Stomach (tissue), 4 donors: ENCODE data around the gene CEP20.

Source experiments
- POLR2A ChIP-seq, 4 donors: fragments of 450-650 bp; IDR thresholded peaks; one replicate each; pipeline ENCODE4 v1.6.1; 2016; ENCODE audit warnings: antibody characterized with exemption in 4 of 4, control low read depth in 2 of 4, mild to moderate bottlenecking in 1 of 4, moderate library complexity in 1 of 4
- POLR2AphosphoS5 ChIP-seq, 3 donors: sonication (generic); formaldehyde crosslinking; IDR thresholded peaks; one replicate each; pipeline ENCODE4 v1.6.1; 2016; ENCODE audit warnings: antibody characterized with exemption in 3 of 3
- TF ChIP-seq, protein P1 (sequence below), 7 experiments: fragments of 450-650 bp in 4 of 7; fragments of 200-600 bp in 3 of 7; sonication (generic) in 3 of 7; IDR thresholded peaks; one replicate each; pipeline ENCODE4 v1.5.1; 2016 to 2019; ENCODE audit warnings: antibody characterized with exemption in 7 of 7, control low read depth in 2 of 7, mild to moderate bottlenecking in 1 of 7

DNA sequence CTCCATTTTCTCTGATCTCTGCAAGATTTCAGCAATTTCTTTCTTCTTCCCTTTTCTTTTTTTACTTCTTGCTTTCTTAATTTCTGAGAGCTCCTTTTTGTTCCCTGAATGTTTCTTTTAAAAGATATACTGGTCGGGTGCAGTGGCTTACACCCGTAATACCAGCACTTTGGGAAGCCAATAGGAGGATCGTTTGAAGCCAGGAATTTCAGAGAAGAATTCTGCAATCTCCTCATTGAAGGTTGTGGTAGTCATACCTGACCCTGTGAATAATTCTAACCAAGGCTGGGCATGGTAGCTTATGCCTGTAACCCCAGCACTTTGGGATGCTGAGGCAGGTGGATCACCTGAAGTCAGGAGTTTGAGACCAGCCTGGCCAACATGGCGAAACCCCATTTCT is 45.4 kb upstream of the CEP20 start:
- TF ChIP-seq, protein P1, sequence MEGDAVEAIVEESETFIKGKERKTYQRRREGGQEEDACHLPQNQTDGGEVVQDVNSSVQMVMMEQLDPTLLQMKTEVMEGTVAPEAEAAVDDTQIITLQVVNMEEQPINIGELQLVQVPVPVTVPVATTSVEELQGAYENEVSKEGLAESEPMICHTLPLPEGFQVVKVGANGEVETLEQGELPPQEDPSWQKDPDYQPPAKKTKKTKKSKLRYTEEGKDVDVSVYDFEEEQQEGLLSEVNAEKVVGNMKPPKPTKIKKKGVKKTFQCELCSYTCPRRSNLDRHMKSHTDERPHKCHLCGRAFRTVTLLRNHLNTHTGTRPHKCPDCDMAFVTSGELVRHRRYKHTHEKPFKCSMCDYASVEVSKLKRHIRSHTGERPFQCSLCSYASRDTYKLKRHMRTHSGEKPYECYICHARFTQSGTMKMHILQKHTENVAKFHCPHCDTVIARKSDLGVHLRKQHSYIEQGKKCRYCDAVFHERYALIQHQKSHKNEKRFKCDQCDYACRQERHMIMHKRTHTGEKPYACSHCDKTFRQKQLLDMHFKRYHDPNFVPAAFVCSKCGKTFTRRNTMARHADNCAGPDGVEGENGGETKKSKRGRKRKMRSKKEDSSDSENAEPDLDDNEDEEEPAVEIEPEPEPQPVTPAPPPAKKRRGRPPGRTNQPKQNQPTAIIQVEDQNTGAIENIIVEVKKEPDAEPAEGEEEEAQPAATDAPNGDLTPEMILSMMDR (IDR thresholded peaks at IDR 0.05), result no peak
- TF ChIP-seq POLR2A (IDR thresholded peaks at IDR 0.05), result no peak
- no peak for TF ChIP-seq POLR2AphosphoS5 (IDR thresholded peaks at IDR 0.05)
